GM19025 (cell line): ENCODE data around the gene HCN1.
"Not testable (repeated sequence)": the region's sequence is repeated elsewhere in the genome, so short reads cannot be mapped to it uniquely, and the experiment has no call there.

Experiments
- ATAC-seq: cut with Tn5 transposase; IDR thresholded peaks from one replicate; pipeline ENCODE4 v1.9.1; 2021; ENCODE audit warnings: mild to moderate bottlenecking, low read depth, moderate library complexity; ENCODE audit not compliant: unreplicated experiment

Gene HCN1

GRCh38 chr5:45440466-45440865 is 255.7 kb downstream of the HCN1 start:
- ATAC-seq = no peak

GRCh38 chr5:45437752-45438151 is 258.4 kb downstream of the HCN1 start:
- ATAC-seq = no peak

- ATAC-seq = no peak
Observed at GRCh38 chr5:45417285-45417998, 278.7 kb downstream of the HCN1 start.

- ATAC-seq = no peak
Observed at GRCh38 chr5:45414620-45415573, 281.3 kb downstream of the HCN1 start.

GRCh38 chr5:45411971-45412612 is 284.1 kb downstream of the HCN1 start:
- ATAC-seq = no peak

- ATAC-seq = no peak
Observed at GRCh38 chr5:45410304-45410995, 285.7 kb downstream of the HCN1 start.

- no peak for ATAC-seq
Observed at GRCh38 chr5:45408067-45408466, 288.1 kb downstream of the HCN1 start.

GRCh38 chr5:45402804-45403455 is 293.2 kb downstream of the HCN1 start:
- ATAC-seq = no peak

- ATAC-seq = no peak
Observed at GRCh38 chr5:45399041-45399440, 297.1 kb downstream of the HCN1 start.

- ATAC-seq = no peak
Observed at GRCh38 chr5:45385321-45386058, 310.7 kb downstream of the HCN1 start.

- ATAC-seq = no peak
Observed at GRCh38 chr5:45383985-45384384, 312.2 kb downstream of the HCN1 start.

- ATAC-seq = no peak
Observed at GRCh38 chr5:45382583-45382982, 313.6 kb downstream of the HCN1 start.

GRCh38 chr5:45376417-45376816 is 319.8 kb downstream of the HCN1 start:
- ATAC-seq = no peak

GRCh38 chr5:45372629-45373028 is 323.6 kb downstream of the HCN1 start:
- no peak for ATAC-seq

- ATAC-seq = not testable (repeated sequence)
Observed at GRCh38 chr5:45371423-45371822, 324.8 kb downstream of the HCN1 start.

GRCh38 chr5:45355189-45355992 is 340.8 kb downstream of the HCN1 start:
- no peak for ATAC-seq

GRCh38 chr5:45336464-45336863 is 359.7 kb downstream of the HCN1 start:
- ATAC-seq = no peak

- ATAC-seq = no peak
Observed at GRCh38 chr5:45335978-45336377, 360.2 kb downstream of the HCN1 start.

- ATAC-seq = no peak
Observed at GRCh38 chr5:45335346-45335745, 360.8 kb downstream of the HCN1 start.
